Endothelial cell of umbilical vein (primary cell): Measurements from ENCODE around the gene LIPH. TPM values are rescaled to one million over a fixed set of nuclear protein-coding genes. Genes with fewer than 3 reads are reported as not detected.

ENCODE experiments used
- BruUV-seq: library from RNA; stranded (reverse); fragments of 400-500 nt; replicated peaks from 2 replicates; lab custom pipeline; 2021; lab: Mats Ljungman, UMichigan
- CTCF ChIA-PET: fragments of 300-600, 350-600 bp; sonication (Branson Sonifier 250); formaldehyde crosslinking; loops from one replicate; lab custom pipeline; 2021; ENCODE audit warnings: antibody characterized with exemption, inconsistent platforms; lab: Charles Lee
- POLR2A ChIA-PET: fragments of 300-600, 350-600 bp; sonication (Branson Sonifier 250); formaldehyde crosslinking; loops from one replicate; lab custom pipeline; 2021; ENCODE audit warnings: antibody characterized with exemption, inconsistent platforms; lab: Charles Lee
- DNase-seq: peaks from one replicate; pipeline ENCODE4 v3.0.0-alpha.2; 2011; ENCODE audit warnings: low read depth, low spot score
- FAIRE-seq: peaks from 2 replicates; lab custom pipeline; 2011; peaks lifted over from hg19 to GRCh38; lab: Jason Lieb, UNC
- H2AFZ ChIP-seq: 2 replicates; pipeline ENCODE4 v1.6.0; 2012; ENCODE audit warnings: low read depth, low read length, control low read depth, inconsistent platforms
- H3K27ac ChIP-seq: 2 replicates; pipeline ENCODE4 v1.5.1; 2011; ENCODE audit warnings: low read depth, mild to moderate bottlenecking, control low read depth, low read length, moderate library complexity; ENCODE audit not compliant: insufficient read depth
- H3K27me3 ChIP-seq, 2 experiments: 2 replicates each; pipeline versions ENCODE4 v1.6.0 to v1.6.1; 2011; ENCODE audit warnings: low read length in 2 of 2, mixed read lengths in 1 of 2; ENCODE audit not compliant: control insufficient read depth in 2 of 2, insufficient read depth in 2 of 2
- H3K36me3 ChIP-seq, 2 experiments: 2 replicates in 1 of 2; 3 replicates in 1 of 2; pipeline ENCODE4 v1.5.1; 2011; ENCODE audit warnings: low read length in 2 of 2, mild to moderate bottlenecking in 1 of 2, moderate library complexity in 1 of 2; ENCODE audit not compliant: control insufficient read depth in 2 of 2, insufficient read depth in 2 of 2; ENCODE audit errors: extremely low read depth in 1 of 2
- H3K4me1 ChIP-seq: 3 replicates; pipeline ENCODE4 v1.5.1; 2011; ENCODE audit warnings: mild to moderate bottlenecking, low read length; ENCODE audit not compliant: control insufficient read depth, insufficient read depth; ENCODE audit errors: extremely low read depth
- H3K4me2 ChIP-seq: 2 replicates; pipeline ENCODE4 v1.6.1; 2011; ENCODE audit warnings: low read length, control low read depth, mixed read lengths; ENCODE audit not compliant: insufficient read depth
- H3K4me3 ChIP-seq, 3 experiments: fragments of 200-600 bp in 1 of 3; sonication (generic), shearing (Covaris generic) in 1 of 3; replicated peaks in 1 of 3; 2 replicates each; pipeline ENCODE4 v1.5.1; 2011 to 2016; ENCODE audit warnings: control low read depth in 3 of 3, low read length in 3 of 3, mild to moderate bottlenecking in 2 of 3, inconsistent platforms in 1 of 3, low read depth in 1 of 3, moderate library complexity in 1 of 3; ENCODE audit not compliant: insufficient read depth in 1 of 3
- H3K79me2 ChIP-seq: 2 replicates; pipeline ENCODE4 v1.6.0; 2012; ENCODE audit warnings: low read length, inconsistent platforms; ENCODE audit not compliant: control insufficient read depth, insufficient read depth
- H3K9ac ChIP-seq: replicated peaks from 2 replicates; pipeline ENCODE3; 2011; ENCODE audit warnings: low read length, control low read depth; ENCODE audit not compliant: insufficient read depth; ENCODE audit errors: extremely low read depth
- H3K9me1 ChIP-seq: replicated peaks from 3 replicates; pipeline ENCODE4 v1.6.0; 2011; ENCODE audit warnings: mild to moderate bottlenecking, low read length; ENCODE audit not compliant: control insufficient read depth, insufficient read depth; ENCODE audit errors: extremely low read depth
- H3K9me3 ChIP-seq: replicated peaks from 2 replicates; pipeline ENCODE4 v1.5.1; 2012; ENCODE audit warnings: low read length, inconsistent platforms; ENCODE audit not compliant: control insufficient read depth, insufficient read depth
- H4K20me1 ChIP-seq: replicated peaks from 2 replicates; pipeline ENCODE3; 2011; ENCODE audit warnings: mild to moderate bottlenecking, low read length; ENCODE audit not compliant: control insufficient read depth, insufficient read depth; ENCODE audit errors: extremely low read depth
- EZH2 ChIP-seq: IDR thresholded peaks from 2 replicates; pipeline ENCODE4 v1.6.1; 2012; ENCODE audit warnings: borderline replicate concordance, low read depth, mild to moderate bottlenecking, moderate library complexity, low read length, inconsistent platforms; ENCODE audit not compliant: severe bottlenecking
- JUN ChIP-seq: IDR thresholded peaks from 2 replicates; pipeline ENCODE4 v1.6.1; 2011; ENCODE audit warnings: borderline replicate concordance, low read depth; ENCODE audit not compliant: insufficient read length, insufficient read depth
- MYC ChIP-seq: IDR thresholded peaks from one replicate; pipeline ENCODE4 v1.6.1; 2011; ENCODE audit warnings: mild to moderate bottlenecking, low read depth, low read length
- POLR2A ChIP-seq: IDR thresholded peaks from 2 replicates; pipeline ENCODE4 v1.6.1; 2012; ENCODE audit warnings: low read depth, mild to moderate bottlenecking, control low read depth, low read length
- dilution Hi-C: fragments of 300-500 bp; cut with MboI; formaldehyde crosslinking; loops from one replicate; pipeline ENCODE4 v1.15.0; 2019; ENCODE audit warnings: low sequenced_read_pairs; ENCODE audit not compliant: extremely low pct_ligation_motif_present
- intact Hi-C: fragments of 100-400 bp; cut with micrococcal nuclease; formaldehyde crosslinking; loops from one replicate; pipeline ENCODE4 v1.10.0; 2022
- polyA plus RNA-seq, 4 experiments: library from polyadenylated mRNA; depleted of rRNA in 3 of 4; stranded (reverse) in 3 of 4; unstranded in 1 of 4; fragments of >200 nt; gene quantifications; 2 replicates each; pipeline versions ENCODE4 v1.2.1 to v1.2.3, GENCODE V29; 2011 to 2012; ENCODE audit warnings: missing spikeins in 1 of 4
- total RNA-seq: library from RNA; stranded (reverse); gene quantifications from 2 replicates; pipeline ENCODE4 v1.2.3, GENCODE V29; 2021

LIPH gene
- total and polyA plus RNA-seq, 2 donors (not counting 3 experiments of a cell fraction or from before 2014, with no cell fraction given): not detected

DNA sequence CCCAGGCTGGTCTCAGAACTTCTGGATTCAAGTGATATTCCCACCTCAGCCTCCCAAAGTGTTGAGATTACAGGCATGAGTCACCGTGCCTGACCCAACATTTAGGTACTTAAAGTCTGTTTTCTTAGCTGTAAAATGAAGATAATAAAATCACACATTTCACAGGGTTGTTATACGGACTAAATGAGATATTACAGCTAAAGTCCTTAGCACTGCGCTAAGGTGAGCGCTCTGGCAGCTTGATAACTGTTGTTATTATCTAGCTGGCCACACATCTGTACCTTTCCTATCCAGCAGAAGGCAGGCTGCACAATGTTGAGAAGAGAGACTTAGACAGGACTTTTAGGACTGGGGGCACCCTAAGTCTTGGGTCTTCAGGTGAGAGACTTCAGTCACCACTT is 2.7 kb upstream of the LIPH start:
- H3K79me2 ChIP-seq: no peaks in the 10 kb centered on the region
- ChIA-PET POLR2A (no interaction called here), CTCF (interaction anchor here (0.8 to 1.3 kb wide), 2 partner anchors 21 to 94 kb away, joined by 3 to 7 read pairs; no protein-coding TSS in a partner anchor)
- no peak overlapping the region for H3K4me3 ChIP-seq
- FAIRE-seq (no peak), DNase-seq (no peak)
- no peak overlapping the region for H2AFZ ChIP-seq
- TF ChIP-seq EZH2 (no peak), JUN (no peak), POLR2A (no peak)
- no TSS peak for BruUV-seq
- H3K9me1 ChIP-seq: no peaks in the 10 kb centered on the region
- no peaks in the 10 kb centered on the region for H4K20me1 ChIP-seq
- H3K4me1 ChIP-seq: peaks cover 2% of the 10 kb centered on the region
- H3K9me3 ChIP-seq: no peaks in the 10 kb centered on the region
- intact Hi-C loops (no loop called here), dilution Hi-C loops (no loop called here)
- no peak overlapping the region for H3K4me2 ChIP-seq
- H3K27ac ChIP-seq: no peak overlapping the region
- no peaks in the 10 kb centered on the region for H3K36me3 ChIP-seq
- H3K9ac ChIP-seq: no peak overlapping the region
- H3K27me3 ChIP-seq: no peaks in the 10 kb centered on the region

DNA sequence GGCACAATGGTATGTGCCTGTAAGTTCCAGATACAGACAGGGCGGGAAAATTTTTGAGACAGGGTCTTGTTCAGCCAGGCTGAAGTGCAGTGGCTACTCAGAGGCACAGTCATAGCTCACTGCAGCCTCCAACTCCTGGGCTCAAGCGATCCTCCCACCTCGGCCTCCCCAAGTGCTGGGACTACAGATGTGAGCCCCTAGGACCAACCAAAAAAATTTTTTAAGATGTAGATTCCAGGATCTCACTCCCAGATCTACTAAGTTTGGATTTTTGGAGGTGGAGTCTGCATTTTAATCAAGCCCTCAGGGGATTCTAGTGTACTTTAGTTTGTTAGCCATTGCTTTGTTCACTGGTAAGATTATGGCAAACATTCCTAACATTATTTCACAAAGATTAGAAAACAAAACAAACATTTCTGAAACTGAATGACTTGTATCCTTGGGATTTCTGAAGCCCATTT is 2.7 kb downstream of the LIPH start:
- H3K27me3 ChIP-seq: no peaks in the 10 kb centered on the region
- no peaks in the 10 kb centered on the region for H3K9me3 ChIP-seq
- no peak overlapping the region for H3K27ac ChIP-seq
- intact Hi-C loops (no loop called here), dilution Hi-C loops (no loop called here)
- H3K4me2 ChIP-seq: no peak overlapping the region
- no peak overlapping the region for H2AFZ ChIP-seq
- H3K4me3 ChIP-seq: no peak overlapping the region
- no peaks in the 10 kb centered on the region for H3K79me2 ChIP-seq
- peaks cover 4% of the 10 kb centered on the region for H3K4me1 ChIP-seq
- no peak for TF ChIP-seq POLR2A
- no peak for TF ChIP-seq MYC
- H3K9me1 ChIP-seq: no peaks in the 10 kb centered on the region
- no peaks in the 10 kb centered on the region for H3K36me3 ChIP-seq
- CTCF ChIA-PET: interaction anchor here (1.5 kb wide), 1 partner anchor 9 kb away, joined by 3 read pairs; no protein-coding TSS in a partner anchor
- H4K20me1 ChIP-seq: no peaks in the 10 kb centered on the region
- DNase-seq (no peak), FAIRE-seq (no peak)
- POLR2A ChIA-PET: no interaction called here
- no TSS peak for BruUV-seq
- no peak overlapping the region for H3K9ac ChIP-seq
